ENCODE results near the gene DNAJB6.

The DNAJB6 gene

GRCh38 chr7:157384301-157384700, 47.5 kb downstream of the DNAJB6 start:
- ChIA-PET POLR2A (no interaction called here), CTCF (interaction anchor here (0.6 kb wide), 1 partner anchor 433 kb away, joined by 5 read pairs; no protein-coding TSS in a partner anchor)
- TF ChIP-seq FOXA1 (IDR thresholded peaks at IDR 0.05): no peak
- TF ChIP-seq BHLHE40 (IDR thresholded peaks at IDR 0.05; ENCODE audit: borderline replicate concordance): no peak
- no peak for TF ChIP-seq LEF1 (IDR thresholded peaks at IDR 0.05; ENCODE audit: borderline replicate concordance)
- TF ChIP-seq HDGF (IDR thresholded peaks at IDR 0.05; ENCODE audit: borderline replicate concordance): no peak
- no peak for TF ChIP-seq FOXK2 (IDR thresholded peaks at IDR 0.05)
- no peak for TF ChIP-seq CTBP1 (IDR thresholded peaks at IDR 0.05; ENCODE audit: borderline replicate concordance)
- TF ChIP-seq NFRKB (IDR thresholded peaks at IDR 0.05): no peak
- TF ChIP-seq ARNT (IDR thresholded peaks at IDR 0.05): no peak
- no peak for TF ChIP-seq SP1 (IDR thresholded peaks at IDR 0.05)
- TF ChIP-seq SUZ12 (IDR thresholded peaks at IDR 0.05): no peak
- no peak for TF ChIP-seq ZNF384 (IDR thresholded peaks at IDR 0.05)
- TF ChIP-seq PKNOX1 (IDR thresholded peaks at IDR 0.05): no peak; the same call in 1 of the 2 replicates
- no peak for TF ChIP-seq ELF4 (IDR thresholded peaks at IDR 0.05)
- no peak for TF ChIP-seq FOXM1 (IDR thresholded peaks at IDR 0.05; ENCODE audit: borderline replicate concordance)
- no peak for TF ChIP-seq TARDBP (IDR thresholded peaks at IDR 0.05)
- DNase-seq (ENCODE audit: extremely low spot score): no peak

GRCh38 chr7:157386979-157387800, 50.4 kb downstream of the DNAJB6 start:
- POLR2A ChIA-PET: no interaction called here
- peak; percentile 70 for TF ChIP-seq BHLHE40 (IDR thresholded peaks at IDR 0.05; ENCODE audit: borderline replicate concordance)
- peak; percentile 77 for TF ChIP-seq ELF4 (IDR thresholded peaks at IDR 0.05)
- no peak for TF ChIP-seq ZNF384 (IDR thresholded peaks at IDR 0.05)
- TF ChIP-seq ARNT (IDR thresholded peaks at IDR 0.05): no peak
- peak; percentile 95 for TF ChIP-seq L3MBTL2 (conservative IDR thresholded peaks at IDR 0.05)
- CTCF ChIA-PET: interaction anchor here (0.6 to 3.1 kb wide), 17 partner anchors 8 to 113 kb away, joined by 3 to 19 read pairs (median 4); no protein-coding TSS in a partner anchor
- peak; percentile 97 for DNase-seq (ENCODE audit: extremely low spot score)

- ChIA-PET CTCF (interaction anchor here (0.8 to 3.1 kb wide), 3 partner anchors 9 to 49 kb away, joined by 3 to 19 read pairs (median 4); no protein-coding TSS in a partner anchor), POLR2A (no interaction called here)
- no peak for DNase-seq (ENCODE audit: extremely low spot score)
- TF ChIP-seq SUZ12 (IDR thresholded peaks at IDR 0.05) (no peak), HDGF (IDR thresholded peaks at IDR 0.05; ENCODE audit: borderline replicate concordance) (no peak), PKNOX1 (IDR thresholded peaks at IDR 0.05) (no peak), TARDBP (IDR thresholded peaks at IDR 0.05) (no peak), ZNF384 (IDR thresholded peaks at IDR 0.05) (no peak), SP1 (IDR thresholded peaks at IDR 0.05) (no peak), CTBP1 (IDR thresholded peaks at IDR 0.05; ENCODE audit: borderline replicate concordance) (no peak), NFRKB (IDR thresholded peaks at IDR 0.05) (no peak), L3MBTL2 (conservative IDR thresholded peaks at IDR 0.05) (no peak), BHLHE40 (IDR thresholded peaks at IDR 0.05; ENCODE audit: borderline replicate concordance) (no peak), ELF4 (IDR thresholded peaks at IDR 0.05) (no peak), FOXA1 (IDR thresholded peaks at IDR 0.05) (no peak), LEF1 (IDR thresholded peaks at IDR 0.05; ENCODE audit: borderline replicate concordance) (no peak), FOXK2 (IDR thresholded peaks at IDR 0.05) (no peak), ARNT (IDR thresholded peaks at IDR 0.05) (no peak), FOXM1 (IDR thresholded peaks at IDR 0.05; ENCODE audit: borderline replicate concordance) (no peak)
Measured at GRCh38 chr7:157388301-157388700, 51.5 kb downstream of the DNAJB6 start.

- TF ChIP-seq FOXA1 (IDR thresholded peaks at IDR 0.05): no peak
- TF ChIP-seq NFRKB (IDR thresholded peaks at IDR 0.05): no peak
- TF ChIP-seq ZNF384 (IDR thresholded peaks at IDR 0.05): no peak
- TF ChIP-seq LEF1 (IDR thresholded peaks at IDR 0.05; ENCODE audit: borderline replicate concordance): no peak
- no peak for TF ChIP-seq L3MBTL2 (conservative IDR thresholded peaks at IDR 0.05)
- no peak for TF ChIP-seq SP1 (IDR thresholded peaks at IDR 0.05)
- no peak for TF ChIP-seq BHLHE40 (IDR thresholded peaks at IDR 0.05; ENCODE audit: borderline replicate concordance)
- no peak for DNase-seq (ENCODE audit: extremely low spot score)
- POLR2A ChIA-PET: no interaction called here
- CTCF ChIA-PET: no interaction called here
Measured at GRCh38 chr7:157389951-157390730, 53.3 kb downstream of the DNAJB6 start.

GRCh38 chr7:157391036-157391710, 54.4 kb downstream of the DNAJB6 start:
- CTCF ChIA-PET: no interaction called here
- TF ChIP-seq BHLHE40 (IDR thresholded peaks at IDR 0.05; ENCODE audit: borderline replicate concordance) (no peak), ARNT (IDR thresholded peaks at IDR 0.05) (no peak), LEF1 (IDR thresholded peaks at IDR 0.05; ENCODE audit: borderline replicate concordance) (no peak), HDGF (IDR thresholded peaks at IDR 0.05; ENCODE audit: borderline replicate concordance) (no peak), TARDBP (IDR thresholded peaks at IDR 0.05) (no peak), ELF4 (IDR thresholded peaks at IDR 0.05) (no peak), SUZ12 (IDR thresholded peaks at IDR 0.05) (no peak), CTBP1 (IDR thresholded peaks at IDR 0.05; ENCODE audit: borderline replicate concordance) (no peak), ZNF384 (IDR thresholded peaks at IDR 0.05) (no peak), SP1 (IDR thresholded peaks at IDR 0.05) (no peak), PKNOX1 (IDR thresholded peaks at IDR 0.05) (no peak), L3MBTL2 (conservative IDR thresholded peaks at IDR 0.05) (no peak), NFRKB (IDR thresholded peaks at IDR 0.05) (no peak), FOXK2 (IDR thresholded peaks at IDR 0.05) (no peak), FOXA1 (IDR thresholded peaks at IDR 0.05) (no peak), FOXM1 (IDR thresholded peaks at IDR 0.05; ENCODE audit: borderline replicate concordance) (no peak)
- POLR2A ChIA-PET: no interaction called here

More at GRCh38 chr7:157391036-157391710, 54.4 kb downstream of the DNAJB6 start:
- no peak for DNase-seq (ENCODE audit: extremely low spot score)
